GM23338 (cell line): ENCODE measurements around the gene BAZ1B. TPM values are rescaled to one million over a fixed set of nuclear protein-coding genes. Genes with fewer than 3 reads are reported as not detected.

Experiments
- ATAC-seq: fragments of 200-7000 bp; cut with Tn5 transposase; 3 replicates; pipeline ENCODE4 v1.9.1; 2020
- DNase-seq: peaks from one replicate; pipeline ENCODE4 v3.0.0-alpha.2; 2015; ENCODE audit warnings: low spot score
- H2AFZ ChIP-seq: fragments of 200-600 bp; sonication (generic); 2 replicates; pipeline ENCODE4 v1.8.0; 2016; ENCODE audit warnings: antibody characterized with exemption, mild to moderate bottlenecking, moderate library complexity
- H3F3A ChIP-seq: fragments of 200-600 bp; sonication (generic); replicated peaks from 2 replicates; pipeline ENCODE4 v1.8.0; 2017; ENCODE audit warnings: antibody characterized with exemption, mixed run types, low read depth
- H3K27ac ChIP-seq: fragments of 200-600 bp; sonication (generic); 2 replicates; pipeline ENCODE4 v1.6.1; 2016; ENCODE audit warnings: low read depth
- H3K27me3 ChIP-seq: fragments of 200-600 bp; sonication (generic); 2 replicates; pipeline ENCODE4 v1.8.0; 2016; ENCODE audit warnings: mild to moderate bottlenecking, mixed run types, moderate library complexity; ENCODE audit not compliant: insufficient read depth
- H3K36me3 ChIP-seq: fragments of 200-600 bp; sonication (generic); 2 replicates; pipeline ENCODE4 v1.8.0; 2016; ENCODE audit warnings: mild to moderate bottlenecking; ENCODE audit not compliant: insufficient read depth
- H3K4me1 ChIP-seq: fragments of 200-600 bp; sonication (generic); 2 replicates; pipeline ENCODE4 v1.8.0; 2016; ENCODE audit warnings: mild to moderate bottlenecking, moderate library complexity; ENCODE audit not compliant: insufficient read depth
- H3K4me2 ChIP-seq: fragments of 200-600 bp; sonication (generic); 2 replicates; pipeline ENCODE4 v1.7.1; 2017; ENCODE audit warnings: mixed run types
- H3K4me3 ChIP-seq: fragments of 200-600 bp; sonication (generic); 2 replicates; pipeline ENCODE4 v1.6.1; 2016; ENCODE audit warnings: mixed run types
- H3K79me2 ChIP-seq: fragments of 200-600 bp; sonication (generic); replicated peaks from 2 replicates; pipeline ENCODE4 v1.8.0; 2017; ENCODE audit warnings: mild to moderate bottlenecking; ENCODE audit not compliant: insufficient read depth
- H3K9me2 ChIP-seq: fragments of 200-600 bp; sonication (generic); 2 replicates; pipeline ENCODE4 v1.8.0; 2017; ENCODE audit not compliant: insufficient read depth
- H4K20me1 ChIP-seq: fragments of 200-600 bp; sonication (generic); replicated peaks from 2 replicates; pipeline ENCODE4 v1.8.0; 2017; ENCODE audit warnings: mild to moderate bottlenecking; ENCODE audit not compliant: insufficient read depth
- H3K27ac Mint-ChIP-seq: 2 replicates; pipeline ENCODE4 v1.8.0; 2020; ENCODE audit warnings: inconsistent platforms, mild to moderate bottlenecking, moderate library complexity, mixed read lengths
- H3K27me3 Mint-ChIP-seq: 3 replicates; pipeline ENCODE4 v1.8.0; 2022; ENCODE audit warnings: low read depth, mild to moderate bottlenecking, moderate library complexity, mixed read lengths, inconsistent platforms; ENCODE audit not compliant: insufficient read depth, poor library complexity
- H3K36me3 Mint-ChIP-seq: 3 replicates; pipeline ENCODE4 v1.8.0; 2021; ENCODE audit warnings: low read depth, mild to moderate bottlenecking, inconsistent platforms, moderate library complexity, mixed read lengths
- H3K4me1 Mint-ChIP-seq: 3 replicates; pipeline ENCODE4 v1.8.0; 2020; ENCODE audit warnings: mild to moderate bottlenecking, inconsistent platforms, mixed read lengths
- H3K4me3 Mint-ChIP-seq: 3 replicates; pipeline ENCODE4 v1.8.0; 2021; ENCODE audit warnings: moderate library complexity, mild to moderate bottlenecking, inconsistent platforms, mixed read lengths
- H3K9me3 Mint-ChIP-seq: 3 replicates; pipeline ENCODE4 v1.8.0; 2020; ENCODE audit warnings: moderate library complexity, mild to moderate bottlenecking, inconsistent platforms, mixed read lengths
- CREB1 ChIP-seq: fragments of 250-450 bp; sonication (Bioruptor Pico); IDR thresholded peaks from 2 replicates; pipeline ENCODE4 v1.5.0; 2020; ENCODE audit warnings: low read depth, mild to moderate bottlenecking, moderate library complexity
- EZH2 ChIP-seq: fragments of 200-600 bp; sonication (generic); IDR thresholded peaks from one replicate; pipeline ENCODE4 v1.8.0; 2017; ENCODE audit warnings: antibody characterized with exemption, mild to moderate bottlenecking, low read depth; ENCODE audit not compliant: unreplicated experiment
- EZH2phosphoT487 ChIP-seq: fragments of 200-600 bp; sonication (generic); IDR thresholded peaks from one replicate; pipeline ENCODE4 v1.8.1; 2018; ENCODE audit warnings: antibody characterized with exemption; ENCODE audit not compliant: unreplicated experiment
- JUNB ChIP-seq: IDR thresholded peaks from one replicate; pipeline ENCODE4 v1.6.1; 2016; ENCODE audit warnings: antibody characterized with exemption; ENCODE audit not compliant: unreplicated experiment
- NANOG ChIP-seq: IDR thresholded peaks from 2 replicates; pipeline ENCODE4 v1.6.1; 2016; ENCODE audit warnings: antibody characterized with exemption, borderline replicate concordance
- POLR2AphosphoS5 ChIP-seq: IDR thresholded peaks from 2 replicates; pipeline ENCODE4 v1.6.1; 2016; ENCODE audit warnings: antibody characterized with exemption, low read depth
- STAT1 ChIP-seq: IDR thresholded peaks from one replicate; pipeline ENCODE4 v1.6.1; 2016; ENCODE audit warnings: antibody characterized with exemption; ENCODE audit not compliant: unreplicated experiment
- ZNF114 ChIP-seq: fragments of 250-450 bp; sonication (Bioruptor Pico); IDR thresholded peaks from 2 replicates; pipeline ENCODE4 v1.5.0; 2020; ENCODE audit warnings: mild to moderate bottlenecking, moderate library complexity
- ZNF331 ChIP-seq: fragments of 250-450 bp; sonication (Bioruptor Pico); IDR thresholded peaks from 2 replicates; pipeline ENCODE4 v1.5.0; 2020; ENCODE audit warnings: low read depth, mild to moderate bottlenecking, moderate library complexity
- polyA plus RNA-seq: library from polyadenylated mRNA; unstranded; fragments of >200 nt; fragmentation: Nextera tagmentation; extraction: Ambion mirVana; gene quantifications from 2 replicates; pipeline ENCODE4 v1.2.1, GENCODE V29; 2016
- total RNA-seq: library from RNA; depleted of rRNA; stranded (reverse); fragments of >200 nt; shearing (Covaris generic); gene quantifications from 2 replicates; pipeline ENCODE4 v1.2.3, GENCODE V29; 2014
- TF ChIP-seq, protein P1 (sequence below), 2 experiments: fragments of 200-600 bp in 1 of 2; sonication (generic) in 1 of 2; conservative IDR thresholded peaks; 2 replicates each; pipeline versions ENCODE4 v1.5.1 to v1.6.1; 2016 to 2017; ENCODE audit warnings: antibody characterized with exemption in 2 of 2, low read depth in 2 of 2, mild to moderate bottlenecking in 2 of 2, moderate library complexity in 1 of 2
- TF ChIP-seq, protein P2 (sequence below): IDR thresholded peaks from 2 replicates; pipeline ENCODE4 v1.6.1; 2016; ENCODE audit warnings: antibody characterized with exemption
- TF ChIP-seq, protein P3 (sequence below): fragments of 250-450 bp; sonication (Bioruptor Pico); IDR thresholded peaks from 2 replicates; pipeline ENCODE4 v1.5.0; 2020; ENCODE audit warnings: mild to moderate bottlenecking, moderate library complexity
- TF ChIP-seq, protein P4 (sequence below): IDR thresholded peaks from one replicate; pipeline ENCODE4 v1.6.1; 2018; ENCODE audit warnings: antibody characterized with exemption; ENCODE audit not compliant: unreplicated experiment

BAZ1B gene
- total and polyA plus RNA-seq, 2 experiments from 2014 or later = 40.4 to 70.7 TPM

DNA sequence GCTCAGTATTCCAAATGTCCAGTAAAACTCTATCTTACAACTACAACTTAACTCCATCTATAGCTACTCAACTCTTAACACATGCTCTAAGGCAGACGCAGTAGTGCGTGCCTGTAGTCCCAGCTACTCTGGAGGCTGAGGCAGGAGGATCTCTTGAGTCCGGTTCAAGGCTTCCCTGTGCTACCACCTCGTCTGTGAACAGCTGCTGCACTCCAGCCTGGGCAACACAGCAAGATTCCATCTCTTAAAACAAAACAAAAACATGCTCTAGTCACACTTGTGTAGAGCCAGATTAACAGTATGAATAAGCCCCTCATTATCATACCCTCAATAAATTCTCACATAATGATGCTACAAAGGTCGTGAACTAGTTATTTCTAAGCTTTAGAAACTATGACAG lies 3.6 kb downstream of the BAZ1B start:
- DNase-seq = no peak
- ATAC-seq = no peak
- H3K79me2 ChIP-seq = peaks cover 83% of the 10 kb centered on the region
- H3K4me2 ChIP-seq = peak overlapping the region; percentile 86; the same call in 1 of the 2 replicates
- Mint-ChIP-seq H3K27ac (no peak overlapping the region), H3K4me1 (peaks cover 28% of the 10 kb centered on the region), H3K27me3 (peaks cover 8% of the 10 kb centered on the region), H3K4me3 (peak overlapping the region; percentile 58), H3K9me3 (no peaks in the 10 kb centered on the region), H3K36me3 (peaks cover 66% of the 10 kb centered on the region)
- H3K9me2 ChIP-seq = no peaks in the 10 kb centered on the region
- peak overlapping the region; percentile 67 for H3K4me3 ChIP-seq
- no peak overlapping the region for H2AFZ ChIP-seq
- H3K36me3 ChIP-seq = peaks cover 43% of the 10 kb centered on the region
- peaks cover 18% of the 10 kb centered on the region for H3K4me1 ChIP-seq
- TF ChIP-seq, protein P1, sequence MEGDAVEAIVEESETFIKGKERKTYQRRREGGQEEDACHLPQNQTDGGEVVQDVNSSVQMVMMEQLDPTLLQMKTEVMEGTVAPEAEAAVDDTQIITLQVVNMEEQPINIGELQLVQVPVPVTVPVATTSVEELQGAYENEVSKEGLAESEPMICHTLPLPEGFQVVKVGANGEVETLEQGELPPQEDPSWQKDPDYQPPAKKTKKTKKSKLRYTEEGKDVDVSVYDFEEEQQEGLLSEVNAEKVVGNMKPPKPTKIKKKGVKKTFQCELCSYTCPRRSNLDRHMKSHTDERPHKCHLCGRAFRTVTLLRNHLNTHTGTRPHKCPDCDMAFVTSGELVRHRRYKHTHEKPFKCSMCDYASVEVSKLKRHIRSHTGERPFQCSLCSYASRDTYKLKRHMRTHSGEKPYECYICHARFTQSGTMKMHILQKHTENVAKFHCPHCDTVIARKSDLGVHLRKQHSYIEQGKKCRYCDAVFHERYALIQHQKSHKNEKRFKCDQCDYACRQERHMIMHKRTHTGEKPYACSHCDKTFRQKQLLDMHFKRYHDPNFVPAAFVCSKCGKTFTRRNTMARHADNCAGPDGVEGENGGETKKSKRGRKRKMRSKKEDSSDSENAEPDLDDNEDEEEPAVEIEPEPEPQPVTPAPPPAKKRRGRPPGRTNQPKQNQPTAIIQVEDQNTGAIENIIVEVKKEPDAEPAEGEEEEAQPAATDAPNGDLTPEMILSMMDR (conservative IDR thresholded peaks at IDR 0.05; ENCODE audit: low read depth in 2 of 2) = no peak
- TF ChIP-seq ZNF331 (CRISPR knock-in tag) = no peak
- TF ChIP-seq, protein P2, sequence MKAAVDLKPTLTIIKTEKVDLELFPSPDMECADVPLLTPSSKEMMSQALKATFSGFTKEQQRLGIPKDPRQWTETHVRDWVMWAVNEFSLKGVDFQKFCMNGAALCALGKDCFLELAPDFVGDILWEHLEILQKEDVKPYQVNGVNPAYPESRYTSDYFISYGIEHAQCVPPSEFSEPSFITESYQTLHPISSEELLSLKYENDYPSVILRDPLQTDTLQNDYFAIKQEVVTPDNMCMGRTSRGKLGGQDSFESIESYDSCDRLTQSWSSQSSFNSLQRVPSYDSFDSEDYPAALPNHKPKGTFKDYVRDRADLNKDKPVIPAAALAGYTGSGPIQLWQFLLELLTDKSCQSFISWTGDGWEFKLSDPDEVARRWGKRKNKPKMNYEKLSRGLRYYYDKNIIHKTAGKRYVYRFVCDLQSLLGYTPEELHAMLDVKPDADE = no peak
- TF ChIP-seq JUNB = no peak
- TF ChIP-seq EZH2phosphoT487 = no peak
- TF ChIP-seq NANOG = no peak
- no peak for TF ChIP-seq POLR2AphosphoS5
- TF ChIP-seq, protein P3, sequence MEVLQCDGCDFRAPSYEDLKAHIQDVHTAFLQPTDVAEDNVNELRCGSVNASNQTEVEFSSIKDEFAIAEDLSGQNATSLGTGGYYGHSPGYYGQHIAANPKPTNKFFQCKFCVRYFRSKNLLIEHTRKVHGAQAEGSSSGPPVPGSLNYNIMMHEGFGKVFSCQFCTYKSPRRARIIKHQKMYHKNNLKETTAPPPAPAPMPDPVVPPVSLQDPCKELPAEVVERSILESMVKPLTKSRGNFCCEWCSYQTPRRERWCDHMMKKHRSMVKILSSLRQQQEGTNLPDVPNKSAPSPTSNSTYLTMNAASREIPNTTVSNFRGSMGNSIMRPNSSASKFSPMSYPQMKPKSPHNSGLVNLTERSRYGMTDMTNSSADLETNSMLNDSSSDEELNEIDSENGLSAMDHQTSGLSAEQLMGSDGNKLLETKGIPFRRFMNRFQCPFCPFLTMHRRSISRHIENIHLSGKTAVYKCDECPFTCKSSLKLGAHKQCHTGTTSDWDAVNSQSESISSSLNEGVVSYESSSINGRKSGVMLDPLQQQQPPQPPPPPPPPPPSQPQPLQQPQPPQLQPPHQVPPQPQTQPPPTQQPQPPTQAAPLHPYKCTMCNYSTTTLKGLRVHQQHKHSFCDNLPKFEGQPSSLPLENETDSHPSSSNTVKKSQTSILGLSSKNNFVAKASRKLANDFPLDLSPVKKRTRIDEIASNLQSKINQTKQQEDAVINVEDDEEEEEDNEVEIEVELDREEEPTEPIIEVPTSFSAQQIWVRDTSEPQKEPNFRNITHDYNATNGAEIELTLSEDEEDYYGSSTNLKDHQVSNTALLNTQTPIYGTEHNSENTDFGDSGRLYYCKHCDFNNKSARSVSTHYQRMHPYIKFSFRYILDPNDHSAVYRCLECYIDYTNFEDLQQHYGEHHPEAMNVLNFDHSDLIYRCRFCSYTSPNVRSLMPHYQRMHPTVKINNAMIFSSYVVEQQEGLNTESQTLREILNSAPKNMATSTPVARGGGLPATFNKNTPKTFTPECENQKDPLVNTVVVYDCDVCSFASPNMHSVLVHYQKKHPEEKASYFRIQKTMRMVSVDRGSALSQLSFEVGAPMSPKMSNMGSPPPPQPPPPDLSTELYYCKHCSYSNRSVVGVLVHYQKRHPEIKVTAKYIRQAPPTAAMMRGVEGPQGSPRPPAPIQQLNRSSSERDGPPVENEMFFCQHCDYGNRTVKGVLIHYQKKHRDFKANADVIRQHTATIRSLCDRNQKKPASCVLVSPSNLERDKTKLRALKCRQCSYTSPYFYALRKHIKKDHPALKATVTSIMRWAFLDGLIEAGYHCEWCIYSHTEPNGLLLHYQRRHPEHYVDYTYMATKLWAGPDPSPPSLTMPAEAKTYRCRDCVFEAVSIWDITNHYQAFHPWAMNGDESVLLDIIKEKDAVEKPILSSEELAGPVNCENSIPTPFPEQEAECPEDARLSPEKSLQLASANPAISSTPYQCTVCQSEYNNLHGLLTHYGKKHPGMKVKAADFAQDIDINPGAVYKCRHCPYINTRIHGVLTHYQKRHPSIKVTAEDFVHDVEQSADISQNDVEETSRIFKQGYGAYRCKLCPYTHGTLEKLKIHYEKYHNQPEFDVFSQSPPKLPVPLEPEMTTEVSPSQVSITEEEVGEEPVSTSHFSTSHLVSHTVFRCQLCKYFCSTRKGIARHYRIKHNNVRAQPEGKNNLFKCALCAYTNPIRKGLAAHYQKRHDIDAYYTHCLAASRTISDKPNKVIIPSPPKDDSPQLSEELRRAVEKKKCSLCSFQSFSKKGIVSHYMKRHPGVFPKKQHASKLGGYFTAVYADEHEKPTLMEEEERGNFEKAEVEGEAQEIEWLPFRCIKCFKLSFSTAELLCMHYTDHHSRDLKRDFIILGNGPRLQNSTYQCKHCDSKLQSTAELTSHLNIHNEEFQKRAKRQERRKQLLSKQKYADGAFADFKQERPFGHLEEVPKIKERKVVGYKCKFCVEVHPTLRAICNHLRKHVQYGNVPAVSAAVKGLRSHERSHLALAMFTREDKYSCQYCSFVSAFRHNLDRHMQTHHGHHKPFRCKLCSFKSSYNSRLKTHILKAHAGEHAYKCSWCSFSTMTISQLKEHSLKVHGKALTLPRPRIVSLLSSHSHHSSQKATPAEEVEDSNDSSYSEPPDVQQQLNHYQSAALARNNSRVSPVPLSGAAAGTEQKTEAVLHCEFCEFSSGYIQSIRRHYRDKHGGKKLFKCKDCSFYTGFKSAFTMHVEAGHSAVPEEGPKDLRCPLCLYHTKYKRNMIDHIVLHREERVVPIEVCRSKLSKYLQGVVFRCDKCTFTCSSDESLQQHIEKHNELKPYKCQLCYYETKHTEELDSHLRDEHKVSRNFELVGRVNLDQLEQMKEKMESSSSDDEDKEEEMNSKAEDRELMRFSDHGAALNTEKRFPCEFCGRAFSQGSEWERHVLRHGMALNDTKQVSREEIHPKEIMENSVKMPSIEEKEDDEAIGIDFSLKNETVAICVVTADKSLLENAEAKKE = no peak
- TF ChIP-seq EZH2 = no peak
- TF ChIP-seq, protein P4, sequence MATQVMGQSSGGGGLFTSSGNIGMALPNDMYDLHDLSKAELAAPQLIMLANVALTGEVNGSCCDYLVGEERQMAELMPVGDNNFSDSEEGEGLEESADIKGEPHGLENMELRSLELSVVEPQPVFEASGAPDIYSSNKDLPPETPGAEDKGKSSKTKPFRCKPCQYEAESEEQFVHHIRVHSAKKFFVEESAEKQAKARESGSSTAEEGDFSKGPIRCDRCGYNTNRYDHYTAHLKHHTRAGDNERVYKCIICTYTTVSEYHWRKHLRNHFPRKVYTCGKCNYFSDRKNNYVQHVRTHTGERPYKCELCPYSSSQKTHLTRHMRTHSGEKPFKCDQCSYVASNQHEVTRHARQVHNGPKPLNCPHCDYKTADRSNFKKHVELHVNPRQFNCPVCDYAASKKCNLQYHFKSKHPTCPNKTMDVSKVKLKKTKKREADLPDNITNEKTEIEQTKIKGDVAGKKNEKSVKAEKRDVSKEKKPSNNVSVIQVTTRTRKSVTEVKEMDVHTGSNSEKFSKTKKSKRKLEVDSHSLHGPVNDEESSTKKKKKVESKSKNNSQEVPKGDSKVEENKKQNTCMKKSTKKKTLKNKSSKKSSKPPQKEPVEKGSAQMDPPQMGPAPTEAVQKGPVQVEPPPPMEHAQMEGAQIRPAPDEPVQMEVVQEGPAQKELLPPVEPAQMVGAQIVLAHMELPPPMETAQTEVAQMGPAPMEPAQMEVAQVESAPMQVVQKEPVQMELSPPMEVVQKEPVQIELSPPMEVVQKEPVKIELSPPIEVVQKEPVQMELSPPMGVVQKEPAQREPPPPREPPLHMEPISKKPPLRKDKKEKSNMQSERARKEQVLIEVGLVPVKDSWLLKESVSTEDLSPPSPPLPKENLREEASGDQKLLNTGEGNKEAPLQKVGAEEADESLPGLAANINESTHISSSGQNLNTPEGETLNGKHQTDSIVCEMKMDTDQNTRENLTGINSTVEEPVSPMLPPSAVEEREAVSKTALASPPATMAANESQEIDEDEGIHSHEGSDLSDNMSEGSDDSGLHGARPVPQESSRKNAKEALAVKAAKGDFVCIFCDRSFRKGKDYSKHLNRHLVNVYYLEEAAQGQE = no peak
- TF ChIP-seq CREB1 (CRISPR knock-in tag) = no peak
- no peak for TF ChIP-seq ZNF114 (CRISPR knock-in tag)
- TF ChIP-seq STAT1 = no peak
- H3F3A ChIP-seq = no peaks in the 10 kb centered on the region
- H3K27me3 ChIP-seq = no peaks in the 10 kb centered on the region
- no peak overlapping the region for H3K27ac ChIP-seq
- peaks cover 66% of the 10 kb centered on the region for H4K20me1 ChIP-seq
